HCT116 (cell line): ENCODE measurements around the gene DPF3. TPM values are rescaled to one million over a fixed set of nuclear protein-coding genes. Genes with fewer than 3 reads are reported as not detected.

ENCODE experiments used
- ATAC-seq: fragments of 200-7000 bp; cut with Tn5 transposase; 2 replicates; pipeline ENCODE4 v1.9.1; 2020; ENCODE audit warnings: mild to moderate bottlenecking, moderate library complexity
- BruUV-seq: library from RNA; stranded (reverse); fragments of 400-500 nt; replicated peaks from 2 replicates; lab custom pipeline; 2021; lab: Mats Ljungman, UMichigan
- CTCF ChIA-PET: fragments of 300-600 bp; sonication (Branson Sonifier 250); formaldehyde crosslinking; loops from one replicate; lab custom pipeline; 2021; ENCODE audit warnings: antibody characterized with exemption; lab: Charles Lee
- POLR2A ChIA-PET: fragments of 300-600, 350-600 bp; sonication (Branson Sonifier 250); formaldehyde crosslinking; loops from one replicate; lab custom pipeline; 2021; ENCODE audit warnings: antibody characterized with exemption; lab: Charles Lee
- RAD21 ChIA-PET, 2 experiments: fragments of 300-600 bp; sonication (Branson Sonifier 250); formaldehyde crosslinking; loops; one replicate each; lab custom pipeline; 2023; ENCODE audit warnings: low total read pairs in 2 of 2; ENCODE audit not compliant: uncharacterized antibody in 2 of 2, unreplicated experiment in 2 of 2, low non-redundant PET in 1 of 2; lab: Charles Lee
- DNase-seq: peaks from one replicate; pipeline ENCODE4 v3.0.0-alpha.2; 2010; ENCODE audit warnings: low read depth, low spot score
- H2AFZ ChIP-seq: fragments of 200-600 bp; shearing (Covaris generic), sonication (generic); 2 replicates; pipeline ENCODE4 v1.6.1; 2017; ENCODE audit warnings: low read depth, mixed run types, mixed read lengths, antibody characterized with exemption, low read length; ENCODE audit not compliant: poor library complexity, severe bottlenecking
- H3K27ac ChIP-seq: 2 replicates; pipeline ENCODE4 v1.5.1; 2012; ENCODE audit warnings: low read depth, low read length
- H3K27me3 ChIP-seq: fragments of 200-600 bp; sonication (generic); 2 replicates; pipeline ENCODE4 v1.6.1; 2016; ENCODE audit warnings: mixed run types, low read length, mixed read lengths; ENCODE audit not compliant: insufficient read depth
- H3K36me3 ChIP-seq, 2 experiments: fragments of 200-500 bp in 1 of 2; fragments of 200-600 bp in 1 of 2; sonication (Bioruptor generic) in 1 of 2; sonication (generic) in 1 of 2; 2 replicates each; pipeline versions ENCODE4 v1.5.1 to v1.6.1; 2014 to 2016; ENCODE audit warnings: low read length in 2 of 2, inconsistent platforms in 1 of 2, mixed read lengths in 1 of 2, mixed run types in 1 of 2; ENCODE audit not compliant: insufficient read depth in 2 of 2, control insufficient read depth in 1 of 2
- H3K4me1 ChIP-seq, 2 experiments: fragments of 200-600 bp in 1 of 2; sonication (generic) in 1 of 2; 2 replicates each; pipeline versions ENCODE4 v1.5.1 to v1.6.1; 2012 to 2017; ENCODE audit warnings: low read length in 2 of 2, inconsistent platforms in 1 of 2, mild to moderate bottlenecking in 1 of 2, mixed read lengths in 1 of 2, mixed run types in 1 of 2, moderate library complexity in 1 of 2; ENCODE audit not compliant: insufficient read depth in 2 of 2, control insufficient read depth in 1 of 2
- H3K4me2 ChIP-seq: fragments of 200-600 bp; sonication (generic); 2 replicates; pipeline ENCODE4 v1.6.1; 2017; ENCODE audit warnings: mixed run types, low read length, mixed read lengths
- H3K4me3 ChIP-seq, 2 experiments: fragments of 200-600 bp in 1 of 2; sonication (generic) in 1 of 2; replicated peaks in 1 of 2; 2 replicates each; pipeline ENCODE4 v1.5.1; 2011 to 2016; ENCODE audit warnings: low read length in 2 of 2, control low read depth in 1 of 2, low read depth in 1 of 2, mild to moderate bottlenecking in 1 of 2, mixed read lengths in 1 of 2, mixed run types in 1 of 2
- H3K79me2 ChIP-seq: fragments of 200-600 bp; sonication (generic); 2 replicates; pipeline ENCODE4 v1.6.1; 2017; ENCODE audit warnings: mild to moderate bottlenecking, mixed run types, low read length, moderate library complexity, mixed read lengths; ENCODE audit not compliant: insufficient read depth
- H3K9ac ChIP-seq: fragments of 200-600 bp; sonication (generic); 2 replicates; pipeline ENCODE4 v1.6.1; 2016; ENCODE audit warnings: low read length, mixed read lengths
- H3K9me2 ChIP-seq: fragments of 200-600 bp; sonication (generic), shearing (Covaris generic); 2 replicates; pipeline ENCODE4 v1.6.1; 2017; ENCODE audit warnings: mixed run types, mild to moderate bottlenecking, moderate library complexity; ENCODE audit not compliant: insufficient read depth
- H3K9me3 ChIP-seq, 2 experiments: fragments of 200-500 bp in 1 of 2; fragments of 200-600 bp in 1 of 2; sonication (Bioruptor generic) in 1 of 2; sonication (generic) in 1 of 2; 2 replicates each; pipeline ENCODE4 v1.6.1; 2014 to 2017; ENCODE audit warnings: low read length in 2 of 2, mixed read lengths in 2 of 2, inconsistent platforms in 1 of 2, low read depth in 1 of 2, mild to moderate bottlenecking in 1 of 2, mixed run types in 1 of 2, moderate library complexity in 1 of 2; ENCODE audit not compliant: control insufficient read depth in 1 of 2, insufficient read depth in 1 of 2
- H4K20me1 ChIP-seq: fragments of 200-600 bp; sonication (generic), shearing (Covaris generic); 2 replicates; pipeline ENCODE4 v1.6.1; 2017; ENCODE audit warnings: mixed run types, mild to moderate bottlenecking, moderate library complexity; ENCODE audit not compliant: insufficient read depth
- CEBPB ChIP-seq: IDR thresholded peaks from 2 replicates; pipeline ENCODE4 v1.6.1; 2012; ENCODE audit warnings: low read depth
- ELF1 ChIP-seq: IDR thresholded peaks from 2 replicates; pipeline ENCODE4 v1.6.1; 2012; ENCODE audit warnings: low read depth, borderline replicate concordance
- EZH2 ChIP-seq: fragments of 200-600 bp; sonication (generic); IDR thresholded peaks from 2 replicates; pipeline ENCODE4 v1.6.1; 2017; ENCODE audit warnings: antibody characterized with exemption, mixed run types
- JUND ChIP-seq: IDR thresholded peaks from 2 replicates; pipeline ENCODE4 v1.6.1; 2012
- RAD21 ChIP-seq: IDR thresholded peaks from 2 replicates; pipeline ENCODE4 v1.6.1; 2012; ENCODE audit warnings: low read depth, mild to moderate bottlenecking
- SP1 ChIP-seq: IDR thresholded peaks from 2 replicates; pipeline ENCODE4 v1.6.1; 2012; ENCODE audit warnings: low read depth
- TCF7L2 ChIP-seq: IDR thresholded peaks from 2 replicates; pipeline ENCODE4 v1.7.0; 2011; ENCODE audit warnings: borderline replicate concordance, inconsistent platforms; ENCODE audit not compliant: insufficient read depth, insufficient read length; ENCODE audit errors: extremely low read depth
- intact Hi-C: fragments of 100-400 bp; cut with micrococcal nuclease; formaldehyde crosslinking; loops from 2 replicates; pipeline ENCODE4 v1.10.0; 2022
- total RNA-seq: library from RNA; stranded (reverse); gene quantifications from one replicate; pipeline ENCODE4 v1.2.1, GENCODE V29; 2021; ENCODE audit not compliant: unreplicated experiment
- TF ChIP-seq, protein P1 (sequence below): IDR thresholded peaks from 2 replicates; pipeline ENCODE4 v1.6.1; 2012
- TF ChIP-seq, protein P2 (sequence below): IDR thresholded peaks from 2 replicates; pipeline ENCODE4 v1.6.1; 2011; ENCODE audit warnings: mild to moderate bottlenecking, low read length, moderate library complexity; ENCODE audit not compliant: insufficient replicate concordance; ENCODE audit errors: extremely low read depth
- TF ChIP-seq, protein P3 (sequence below), 3 experiments: fragments of 200-600 bp in 1 of 3; sonication (generic) in 1 of 3; IDR thresholded peaks in 2 of 3; conservative IDR thresholded peaks in 1 of 3; 2 replicates each; pipeline ENCODE4 v1.5.1; 2012 to 2017; ENCODE audit warnings: low read depth in 2 of 3, low read length in 2 of 3, antibody characterized with exemption in 1 of 3, borderline replicate concordance in 1 of 3, control low read depth in 1 of 3, mild to moderate bottlenecking in 1 of 3, mixed read lengths in 1 of 3, mixed run types in 1 of 3, moderate library complexity in 1 of 3; ENCODE audit not compliant: insufficient read depth in 1 of 3
- TF ChIP-seq, protein P4 (sequence below): IDR thresholded peaks from 2 replicates; pipeline ENCODE4 v1.6.1; 2012; ENCODE audit warnings: low read depth

Gene DPF3
- total RNA-seq, 1 experiment from 2014 or later: 0.27 TPM

DNA sequence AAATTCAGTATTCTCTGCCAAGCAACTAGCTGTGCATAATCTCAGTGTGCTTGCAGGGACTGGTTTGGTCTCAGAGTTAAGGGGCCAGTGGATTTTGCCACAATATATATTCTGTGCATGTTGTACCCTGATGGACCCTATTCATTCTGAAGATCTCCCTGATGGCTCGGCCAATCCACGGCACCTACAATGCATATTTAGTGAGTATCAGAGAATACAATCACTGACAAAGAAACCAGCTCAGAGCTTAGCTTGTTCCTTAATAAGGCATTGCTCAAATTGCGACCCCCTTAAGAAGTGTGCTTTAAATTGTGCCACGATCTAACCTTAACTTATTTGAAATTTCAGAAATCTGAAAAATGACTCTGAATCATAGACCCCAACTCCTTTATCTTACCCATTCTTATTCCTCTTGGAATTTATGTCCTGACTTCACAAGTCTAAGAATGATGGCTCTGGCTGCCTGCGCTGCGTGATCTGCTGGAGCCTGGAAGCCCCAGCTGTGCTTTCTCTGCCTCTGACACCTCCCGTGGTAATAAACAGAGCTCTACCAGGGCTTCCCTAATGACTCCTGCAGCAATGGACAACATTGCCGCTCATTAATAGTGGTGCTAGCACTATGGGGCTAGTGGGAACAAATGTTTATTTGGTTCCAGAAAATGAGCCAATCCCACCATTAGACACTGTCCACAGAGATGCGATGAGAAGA lies 23.3 kb upstream of the DPF3 start:
- Histone ChIP-seq H3K9me3 (no peaks in the 10 kb centered on the region), H3K9ac (no peak overlapping the region), H3K27ac (no peak overlapping the region), H3K9me2 (no peaks in the 10 kb centered on the region), H3K4me2 (no peak overlapping the region), H3K4me3 (no peak overlapping the region), H2AFZ (no peak overlapping the region), H4K20me1 (no peaks in the 10 kb centered on the region), H3K79me2 (no peaks in the 10 kb centered on the region), H3K36me3 (no peaks in the 10 kb centered on the region), H3K27me3 (no peaks in the 10 kb centered on the region), H3K4me1 (no peaks in the 10 kb centered on the region)
- ChIA-PET POLR2A (no interaction called here), RAD21 (interaction anchor here in 1 of 2 experiments (0.5 kb wide), 1 partner anchor 404 kb away, joined by 3 read pairs; no protein-coding TSS in a partner anchor), CTCF (no interaction called here)
- TF ChIP-seq EZH2: no peak
- TF ChIP-seq, protein P1, sequence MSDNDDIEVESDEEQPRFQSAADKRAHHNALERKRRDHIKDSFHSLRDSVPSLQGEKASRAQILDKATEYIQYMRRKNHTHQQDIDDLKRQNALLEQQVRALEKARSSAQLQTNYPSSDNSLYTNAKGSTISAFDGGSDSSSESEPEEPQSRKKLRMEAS: no peak
- TF ChIP-seq, protein P2, sequence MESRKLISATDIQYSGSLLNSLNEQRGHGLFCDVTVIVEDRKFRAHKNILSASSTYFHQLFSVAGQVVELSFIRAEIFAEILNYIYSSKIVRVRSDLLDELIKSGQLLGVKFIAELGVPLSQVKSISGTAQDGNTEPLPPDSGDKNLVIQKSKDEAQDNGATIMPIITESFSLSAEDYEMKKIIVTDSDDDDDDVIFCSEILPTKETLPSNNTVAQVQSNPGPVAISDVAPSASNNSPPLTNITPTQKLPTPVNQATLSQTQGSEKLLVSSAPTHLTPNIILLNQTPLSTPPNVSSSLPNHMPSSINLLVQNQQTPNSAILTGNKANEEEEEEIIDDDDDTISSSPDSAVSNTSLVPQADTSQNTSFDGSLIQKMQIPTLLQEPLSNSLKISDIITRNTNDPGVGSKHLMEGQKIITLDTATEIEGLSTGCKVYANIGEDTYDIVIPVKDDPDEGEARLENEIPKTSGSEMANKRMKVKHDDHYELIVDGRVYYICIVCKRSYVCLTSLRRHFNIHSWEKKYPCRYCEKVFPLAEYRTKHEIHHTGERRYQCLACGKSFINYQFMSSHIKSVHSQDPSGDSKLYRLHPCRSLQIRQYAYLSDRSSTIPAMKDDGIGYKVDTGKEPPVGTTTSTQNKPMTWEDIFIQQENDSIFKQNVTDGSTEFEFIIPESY: no peak
- no peak for TF ChIP-seq ELF1
- no peak for TF ChIP-seq CEBPB
- no peak for TF ChIP-seq SP1
- no peak for TF ChIP-seq RAD21
- TF ChIP-seq JUND: no peak
- TF ChIP-seq, protein P3, sequence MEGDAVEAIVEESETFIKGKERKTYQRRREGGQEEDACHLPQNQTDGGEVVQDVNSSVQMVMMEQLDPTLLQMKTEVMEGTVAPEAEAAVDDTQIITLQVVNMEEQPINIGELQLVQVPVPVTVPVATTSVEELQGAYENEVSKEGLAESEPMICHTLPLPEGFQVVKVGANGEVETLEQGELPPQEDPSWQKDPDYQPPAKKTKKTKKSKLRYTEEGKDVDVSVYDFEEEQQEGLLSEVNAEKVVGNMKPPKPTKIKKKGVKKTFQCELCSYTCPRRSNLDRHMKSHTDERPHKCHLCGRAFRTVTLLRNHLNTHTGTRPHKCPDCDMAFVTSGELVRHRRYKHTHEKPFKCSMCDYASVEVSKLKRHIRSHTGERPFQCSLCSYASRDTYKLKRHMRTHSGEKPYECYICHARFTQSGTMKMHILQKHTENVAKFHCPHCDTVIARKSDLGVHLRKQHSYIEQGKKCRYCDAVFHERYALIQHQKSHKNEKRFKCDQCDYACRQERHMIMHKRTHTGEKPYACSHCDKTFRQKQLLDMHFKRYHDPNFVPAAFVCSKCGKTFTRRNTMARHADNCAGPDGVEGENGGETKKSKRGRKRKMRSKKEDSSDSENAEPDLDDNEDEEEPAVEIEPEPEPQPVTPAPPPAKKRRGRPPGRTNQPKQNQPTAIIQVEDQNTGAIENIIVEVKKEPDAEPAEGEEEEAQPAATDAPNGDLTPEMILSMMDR (IDR thresholded peaks at IDR 0.05 in 2 of 3, conservative IDR thresholded peaks at IDR 0.05 in 1 of 3; ENCODE audit: borderline replicate concordance in 1 of 3, insufficient read depth in 1 of 3, low read depth in 2 of 3, low read length in 2 of 3): no peak
- TF ChIP-seq TCF7L2: no peak
- TF ChIP-seq, protein P4, sequence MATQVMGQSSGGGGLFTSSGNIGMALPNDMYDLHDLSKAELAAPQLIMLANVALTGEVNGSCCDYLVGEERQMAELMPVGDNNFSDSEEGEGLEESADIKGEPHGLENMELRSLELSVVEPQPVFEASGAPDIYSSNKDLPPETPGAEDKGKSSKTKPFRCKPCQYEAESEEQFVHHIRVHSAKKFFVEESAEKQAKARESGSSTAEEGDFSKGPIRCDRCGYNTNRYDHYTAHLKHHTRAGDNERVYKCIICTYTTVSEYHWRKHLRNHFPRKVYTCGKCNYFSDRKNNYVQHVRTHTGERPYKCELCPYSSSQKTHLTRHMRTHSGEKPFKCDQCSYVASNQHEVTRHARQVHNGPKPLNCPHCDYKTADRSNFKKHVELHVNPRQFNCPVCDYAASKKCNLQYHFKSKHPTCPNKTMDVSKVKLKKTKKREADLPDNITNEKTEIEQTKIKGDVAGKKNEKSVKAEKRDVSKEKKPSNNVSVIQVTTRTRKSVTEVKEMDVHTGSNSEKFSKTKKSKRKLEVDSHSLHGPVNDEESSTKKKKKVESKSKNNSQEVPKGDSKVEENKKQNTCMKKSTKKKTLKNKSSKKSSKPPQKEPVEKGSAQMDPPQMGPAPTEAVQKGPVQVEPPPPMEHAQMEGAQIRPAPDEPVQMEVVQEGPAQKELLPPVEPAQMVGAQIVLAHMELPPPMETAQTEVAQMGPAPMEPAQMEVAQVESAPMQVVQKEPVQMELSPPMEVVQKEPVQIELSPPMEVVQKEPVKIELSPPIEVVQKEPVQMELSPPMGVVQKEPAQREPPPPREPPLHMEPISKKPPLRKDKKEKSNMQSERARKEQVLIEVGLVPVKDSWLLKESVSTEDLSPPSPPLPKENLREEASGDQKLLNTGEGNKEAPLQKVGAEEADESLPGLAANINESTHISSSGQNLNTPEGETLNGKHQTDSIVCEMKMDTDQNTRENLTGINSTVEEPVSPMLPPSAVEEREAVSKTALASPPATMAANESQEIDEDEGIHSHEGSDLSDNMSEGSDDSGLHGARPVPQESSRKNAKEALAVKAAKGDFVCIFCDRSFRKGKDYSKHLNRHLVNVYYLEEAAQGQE: no peak
- DNase-seq: no peak
- BruUV-seq: no TSS peak
- no peak for ATAC-seq
- intact Hi-C loops: no loop called here
